Measurements from ENCODE around the gene ICAM1. TPM values are rescaled to one million over a fixed set of nuclear protein-coding genes. Genes with fewer than 3 reads are reported as not detected.
A peak's percentile ranks its signal among the peaks of the same experiment; 100 is the strongest.

Gene ICAM1
- total and polyA plus RNA-seq, 2 of the 8 experiments (the other 6 are each of a cell fraction or from before 2014, with no cell fraction given): 4.0 to 9.4 TPM

DNA sequence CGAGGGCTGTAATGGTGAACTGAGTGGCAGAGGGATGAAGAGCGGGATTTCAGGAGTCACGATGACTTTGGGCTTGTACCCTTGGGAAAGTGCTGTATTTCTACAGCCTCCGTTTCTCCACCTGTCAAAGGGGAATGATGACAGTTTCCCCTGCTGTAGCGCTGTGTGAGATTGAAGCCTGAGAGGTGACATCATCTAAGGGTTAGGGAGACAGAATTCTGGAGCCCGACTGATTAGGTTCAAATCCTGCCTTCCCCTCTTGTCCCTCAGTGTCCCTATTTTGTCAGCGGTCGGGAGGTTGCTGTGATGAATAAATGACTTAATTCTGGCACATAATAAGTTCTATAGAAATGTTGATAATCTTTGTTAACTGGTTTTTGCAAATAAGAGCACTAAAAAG is 18.2 kb upstream of the ICAM1 start:
- ChIA-PET POLR2A (ENCODE audit: partially characterized antibody) (interaction anchor here (1.2 to 3.8 kb wide), 6 partner anchors 11 to 163 kb away, joined by 3 to 14 read pairs (median 4); partner anchors contain the start of genes DNMT1 and ICAM5), CTCF (ENCODE audit: partially characterized antibody) (interaction anchor here (1.4 kb wide), 1 partner anchor 25 kb away, joined by 3 read pairs; no protein-coding TSS in a partner anchor)
- Histone ChIP-seq H3K79me2 (ENCODE audit: control insufficient read depth in 1 of 2, insufficient read depth in 2 of 2, low read length in 2 of 2) (peaks cover 0 to 9% of the 10 kb centered on the region in 2 experiments; a peak in 2 of 4 replicates), H4K20me1 (replicated peaks in 1 of 2; ENCODE audit: control insufficient read depth in 1 of 2, insufficient read depth in 2 of 2, low read length in 2 of 2) (peaks cover 0 to 6% of the 10 kb centered on the region in 2 experiments), H2BK20ac (ENCODE audit: low read length) (no peak overlapping the region), H4K8ac (ENCODE audit: extremely low read depth, insufficient read depth, low read length) (peak overlapping the region; percentile 100; the same call in 1 of the 2 replicates), H2AK5ac (ENCODE audit: low read depth, low read length) (no peak overlapping the region), H4K91ac (replicated peaks; ENCODE audit: insufficient read length, low read length) (peak overlapping the region; percentile 39), H3K36me3 (ENCODE audit: control insufficient read depth in 2 of 4, insufficient read depth in 4 of 4, low read length in 3 of 4) (peaks cover 4 to 14% (median 11%) of the 10 kb centered on the region in 4 experiments; a peak in 5 of 8 replicates), H3K79me1 (ENCODE audit: low read depth, low read length) (peaks cover 5% of the 10 kb centered on the region; the same call in 1 of the 2 replicates), H3K23ac (ENCODE audit: insufficient read length) (peak overlapping the region; percentile 3), H3K27me3 (replicated peaks in 1 of 4; ENCODE audit: control insufficient read depth in 3 of 4, extremely low read depth in 1 of 4, insufficient read depth in 3 of 4, low read length in 3 of 4) (no peaks in the 10 kb centered on the region), H3K4ac (replicated peaks; ENCODE audit: insufficient read length, low read depth, low read length) (peak overlapping the region; percentile 4), H3K14ac (ENCODE audit: insufficient read length) (no peak overlapping the region), H3K4me1 (replicated peaks in 1 of 4; ENCODE audit: control insufficient read depth in 3 of 4, insufficient read depth in 4 of 4, low read length in 3 of 4) (peaks cover 0 to 4% (median 1%) of the 10 kb centered on the region in 4 experiments; a peak in 1 of 7 replicates), H3K56ac (replicated peaks; ENCODE audit: insufficient read length, low read depth, low read length) (peak overlapping the region; percentile 88), H3K18ac (ENCODE audit: extremely low read depth, low read length) (no peak overlapping the region), H2BK12ac (ENCODE audit: low read depth, low read length) (no peak overlapping the region), H4K5ac (ENCODE audit: insufficient read length, low read depth, low read length) (peak overlapping the region; percentile 2), H3K23me2 (ENCODE audit: low read depth, low read length) (peaks cover 5% of the 10 kb centered on the region), H2AFZ (ENCODE audit: low read length) (peak overlapping the region; percentile 8; the same call in 1 of the 2 replicates), H2BK15ac (ENCODE audit: low read length) (no peak overlapping the region), H2BK120ac (replicated peaks; ENCODE audit: low read depth, low read length) (no peak overlapping the region), H3K27ac (ENCODE audit: low read depth, low read length) (no peak overlapping the region), H3K9me3 (ENCODE audit: insufficient read depth in 2 of 2, low read depth in 1 of 2, low read length in 1 of 2) (no peaks in the 10 kb centered on the region), H3K9ac (replicated peaks in 1 of 4; ENCODE audit: extremely low read depth in 1 of 4, low read depth in 3 of 4, low read length in 3 of 4) (peak overlapping the region in 3 of 4 experiments; percentile 82 to 93 (median 89); a peak in 6 of 7 replicates), H2BK5ac (ENCODE audit: low read depth, low read length) (peak overlapping the region; percentile 94; the same call in 1 of the 2 replicates), H3K4me3 (ENCODE audit: extremely low read depth in 1 of 4, insufficient read depth in 2 of 4, low read depth in 3 of 4, low read length in 4 of 4) (peak overlapping the region; percentile 74 to 100 (median 91)), H3K4me2 (ENCODE audit: insufficient read depth in 1 of 2, low read depth in 2 of 2, low read length in 2 of 2) (peak overlapping the region; percentile 95 to 99)
- FAIRE-seq (no peak), DNase-seq (ENCODE audit: low read depth in 1 of 2, low spot score in 2 of 2) (no peak)
- TF ChIP-seq, protein P1, sequence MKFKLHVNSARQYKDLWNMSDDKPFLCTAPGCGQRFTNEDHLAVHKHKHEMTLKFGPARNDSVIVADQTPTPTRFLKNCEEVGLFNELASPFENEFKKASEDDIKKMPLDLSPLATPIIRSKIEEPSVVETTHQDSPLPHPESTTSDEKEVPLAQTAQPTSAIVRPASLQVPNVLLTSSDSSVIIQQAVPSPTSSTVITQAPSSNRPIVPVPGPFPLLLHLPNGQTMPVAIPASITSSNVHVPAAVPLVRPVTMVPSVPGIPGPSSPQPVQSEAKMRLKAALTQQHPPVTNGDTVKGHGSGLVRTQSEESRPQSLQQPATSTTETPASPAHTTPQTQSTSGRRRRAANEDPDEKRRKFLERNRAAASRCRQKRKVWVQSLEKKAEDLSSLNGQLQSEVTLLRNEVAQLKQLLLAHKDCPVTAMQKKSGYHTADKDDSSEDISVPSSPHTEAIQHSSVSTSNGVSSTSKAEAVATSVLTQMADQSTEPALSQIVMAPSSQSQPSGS (IDR thresholded peaks at IDR 0.05; ENCODE audit: low read length): 0 out of 2 replicates have a peak, but pooled peaks have one; percentile 4
- no peak for TF ChIP-seq RBBP5 (IDR thresholded peaks at IDR 0.05; ENCODE audit: borderline replicate concordance, low read depth, low read length)
- no peak for TF ChIP-seq HDAC6 (IDR thresholded peaks at IDR 0.05; ENCODE audit: low read depth, low read length)
- no peak for TF ChIP-seq RAD21 (IDR thresholded peaks at IDR 0.05 in 1 of 2, conservative IDR thresholded peaks at IDR 0.05 in 1 of 2; ENCODE audit: low read depth in 2 of 2, low read length in 2 of 2)
- WGBS, 2 experiments (ENCODE audit: extremely low coverage in 1 of 2, insufficient coverage in 1 of 2, insufficient read length in 1 of 2, insufficient replicate concordance in 2 of 2, low coverage in 1 of 2, low lambda C conversion rate in 2 of 2, missing lambda C conversion rate in 1 of 2): 33% methylated on average over 8 of the region's 8 CpGs; no CpG with 5 or more reads in 1 of the 2 experiments

Data from H1 (cell line).